Dermis blood vessel endothelial cell (primary cell): ENCODE measurements around the gene S100A6. TPM values are rescaled to one million over a fixed set of nuclear protein-coding genes. Genes with fewer than 3 reads are reported as not detected.
"Not testable (repeated sequence)": the region's sequence is repeated elsewhere in the genome, so short reads cannot be mapped to it uniquely, and the experiment has no call there.

ENCODE experiments used
- DNase-seq: peaks from one replicate; pipeline ENCODE4 v3.0.0; 2010
- total RNA-seq: library from RNA; depleted of rRNA; stranded (reverse); fragments of >200 nt; gene quantifications from 2 replicates; pipeline ENCODE4 v1.2.3, GENCODE V29; 2014

The S100A6 gene
- total RNA-seq = 239 and 342 TPM in 2 replicates

GRCh38 chr1:153535242-153536011, at the start of gene S100A6:
Gene S100A6, minus strand, starts transcription at chr1:153535991. Its CDS starts 652 bp downstream, at chr1:153535339.
- peak; percentile 53 for DNase-seq

- no peak for DNase-seq
Observed at GRCh38 chr1:153585006-153585405, 49.2 kb upstream of the S100A6 start.

DNA sequence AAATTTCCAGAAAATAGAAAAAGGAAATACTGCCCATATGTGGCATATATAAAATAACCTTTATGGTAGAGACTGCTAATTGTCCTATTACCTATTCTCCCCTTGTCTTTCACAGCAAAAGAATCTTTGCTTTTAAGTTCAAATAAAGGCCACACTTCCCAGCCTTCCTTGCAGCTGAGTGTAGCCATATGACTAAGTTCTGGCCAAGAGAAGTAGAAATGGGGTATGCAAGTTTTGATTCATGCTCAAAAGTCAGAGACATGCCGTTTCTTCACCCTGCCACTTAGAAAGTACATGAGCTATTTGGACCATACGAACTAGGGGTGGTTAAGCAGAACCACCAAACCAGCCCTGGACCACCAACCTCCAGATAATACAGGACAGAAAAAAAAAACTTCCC, 48.2 kb upstream of the S100A6 start:
- no peak for DNase-seq

DNA sequence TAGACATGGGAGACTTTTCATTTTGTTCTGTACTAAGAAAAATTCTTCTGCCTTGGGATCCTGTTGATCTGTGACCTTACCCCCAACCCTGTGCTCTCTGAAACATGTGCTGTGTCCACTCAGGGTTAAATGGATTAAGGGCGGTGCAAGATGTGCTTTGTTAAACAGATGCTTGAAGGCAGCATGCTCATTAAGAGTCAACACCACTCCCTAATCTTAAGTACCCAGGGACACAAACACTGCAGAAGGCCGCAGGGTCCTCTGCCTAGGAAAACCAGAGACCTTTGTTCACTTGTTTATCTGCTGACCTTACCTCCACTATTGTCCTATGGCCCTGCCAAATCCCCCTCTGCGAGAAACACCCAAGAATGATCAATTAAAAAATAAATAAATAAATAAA, 47.7 kb upstream of the S100A6 start:
- not testable (repeated sequence) for DNase-seq

DNA sequence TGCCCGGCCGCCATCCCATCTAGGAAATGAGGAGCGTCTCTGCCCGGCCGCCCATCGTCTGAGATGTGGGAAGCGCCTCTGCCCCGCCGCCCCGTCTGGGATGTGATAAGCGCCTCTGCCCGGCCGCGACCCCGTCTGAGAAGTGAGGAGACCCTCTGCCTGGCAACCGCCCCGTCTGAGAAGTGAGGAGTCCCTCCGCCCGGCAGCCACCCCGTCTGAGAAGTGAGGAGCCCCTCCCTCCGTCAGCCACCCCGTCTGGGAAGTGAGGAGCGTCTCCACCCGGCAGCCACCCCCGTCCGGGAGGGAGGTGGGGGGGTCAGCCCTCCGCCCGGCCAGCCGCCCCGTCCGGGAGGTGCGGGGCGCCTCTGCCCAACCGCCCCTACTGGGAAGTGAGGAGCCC, 47.0 kb upstream of the S100A6 start:
- DNase-seq = not testable (repeated sequence)

DNA sequence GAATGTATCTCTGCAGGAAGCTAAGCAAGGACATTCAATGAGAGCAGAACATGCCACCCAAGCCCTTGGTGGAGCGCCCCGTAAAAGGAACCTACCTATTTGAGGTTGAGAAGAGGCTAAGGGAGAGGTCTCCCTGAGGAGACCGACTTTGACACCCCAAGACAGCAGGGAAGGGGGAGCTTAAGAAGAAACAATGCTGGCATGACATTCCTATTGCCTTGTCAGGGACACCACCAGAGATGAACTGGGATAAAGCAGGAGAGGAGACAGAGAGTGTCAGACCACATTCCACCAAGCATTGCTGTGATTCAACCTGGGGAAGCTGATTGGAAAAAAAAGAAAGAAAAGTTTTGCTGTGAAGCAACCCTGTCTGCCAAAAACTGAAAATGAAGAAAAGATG, 43.1 kb upstream of the S100A6 start:
- no peak for DNase-seq

- no peak for DNase-seq
Observed at GRCh38 chr1:153578490-153578889, 42.7 kb upstream of the S100A6 start.

DNA sequence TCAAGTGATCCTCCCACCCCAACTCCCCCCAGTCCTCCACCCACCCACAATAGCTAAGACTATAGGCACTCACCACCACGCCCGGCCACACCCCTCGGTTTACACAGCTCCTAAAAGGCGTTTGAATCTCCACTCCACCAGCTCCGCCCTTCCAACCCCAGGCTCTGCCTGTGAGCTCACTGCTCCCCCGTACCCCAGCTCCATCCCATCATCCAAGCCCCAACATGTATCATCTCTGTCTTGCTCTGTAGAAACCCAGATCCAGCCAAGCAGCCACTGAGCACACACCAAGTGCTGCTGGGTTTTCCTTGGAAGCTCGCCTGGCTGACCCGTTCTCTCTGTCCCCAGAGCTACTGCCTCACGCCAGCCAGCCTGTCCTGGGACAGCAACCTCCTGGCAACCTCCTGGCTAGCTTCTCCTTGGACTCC, 41.8 kb upstream of the S100A6 start:
- no peak for DNase-seq

- DNase-seq = no peak
Observed at GRCh38 chr1:153577138-153577537, 41.3 kb upstream of the S100A6 start.

DNA sequence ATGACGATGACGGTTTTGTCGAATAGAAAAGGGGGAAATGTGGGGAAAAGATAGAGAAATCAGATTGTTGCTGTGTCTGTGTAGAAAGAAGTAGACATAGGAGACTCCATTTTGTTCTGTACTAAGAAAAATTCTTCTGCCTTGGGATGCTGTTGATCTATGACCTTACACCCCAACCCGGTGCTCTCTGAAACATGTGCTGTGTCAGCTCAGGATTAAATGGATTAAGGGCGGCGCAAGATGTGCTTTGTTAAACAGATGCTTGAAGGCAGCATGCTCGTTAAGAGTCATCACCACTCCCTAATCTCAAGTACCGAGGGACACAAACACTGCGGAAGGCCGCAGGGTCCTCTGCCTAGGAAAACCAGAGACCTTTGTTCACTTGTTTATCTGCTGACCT, 39.7 kb upstream of the S100A6 start:
- not testable (repeated sequence) for DNase-seq

- DNase-seq = not testable (repeated sequence)
Observed at GRCh38 chr1:153575081-153575491, 39.3 kb upstream of the S100A6 start.

GRCh38 chr1:153573351-153573750, 37.6 kb upstream of the S100A6 start:
- DNase-seq = peak; percentile 23

DNA sequence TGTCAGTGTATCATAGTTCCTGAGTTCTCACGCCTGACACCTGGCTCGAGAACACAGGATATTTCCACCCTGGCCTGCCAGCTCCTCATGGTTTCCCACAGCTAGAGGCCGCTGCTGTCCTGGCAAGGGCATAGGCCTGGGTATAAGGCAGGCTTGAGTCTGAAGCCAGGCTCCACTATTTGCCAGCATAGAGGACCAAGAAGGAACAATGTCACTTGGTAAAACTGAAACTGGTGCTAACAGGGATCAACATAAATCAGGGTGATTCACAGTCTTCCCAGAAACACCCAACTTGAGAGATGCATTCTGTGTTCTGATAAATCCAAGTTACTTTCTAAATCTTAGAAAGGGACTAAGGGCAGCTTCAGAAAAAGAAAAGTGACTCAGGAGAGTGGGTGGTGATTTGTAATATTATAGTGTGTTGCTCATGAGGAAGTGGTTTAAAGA, 36.8 kb upstream of the S100A6 start:
- peak; percentile 96 for DNase-seq

DNA sequence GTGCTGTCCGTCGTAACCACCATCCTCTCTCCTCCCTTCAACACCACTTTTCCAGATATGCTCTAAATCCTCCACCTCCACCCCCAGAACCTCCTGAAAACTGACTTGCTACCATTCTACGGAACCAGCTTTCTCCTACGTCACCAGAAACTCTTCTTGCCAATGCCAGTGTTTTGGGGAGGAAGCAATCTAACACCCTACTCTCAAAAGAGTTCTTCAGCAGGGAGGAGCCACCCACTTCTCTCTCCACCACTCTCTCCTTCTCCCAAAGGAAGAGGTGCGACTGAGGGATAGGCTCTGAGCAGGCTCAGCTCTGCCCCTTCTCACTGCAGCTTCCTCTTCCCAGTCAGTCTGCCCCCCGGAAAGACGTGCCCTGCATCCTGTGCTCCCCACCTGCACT, 35.9 kb upstream of the S100A6 start:
- no peak for DNase-seq

- DNase-seq = no peak
Observed at GRCh38 chr1:153570874-153571273, 35.1 kb upstream of the S100A6 start.

- no peak for DNase-seq
Observed at GRCh38 chr1:153569465-153569864, 33.7 kb upstream of the S100A6 start.

GRCh38 chr1:153568367-153569099, 32.7 kb upstream of the S100A6 start:
- DNase-seq = peak; percentile 94

DNA sequence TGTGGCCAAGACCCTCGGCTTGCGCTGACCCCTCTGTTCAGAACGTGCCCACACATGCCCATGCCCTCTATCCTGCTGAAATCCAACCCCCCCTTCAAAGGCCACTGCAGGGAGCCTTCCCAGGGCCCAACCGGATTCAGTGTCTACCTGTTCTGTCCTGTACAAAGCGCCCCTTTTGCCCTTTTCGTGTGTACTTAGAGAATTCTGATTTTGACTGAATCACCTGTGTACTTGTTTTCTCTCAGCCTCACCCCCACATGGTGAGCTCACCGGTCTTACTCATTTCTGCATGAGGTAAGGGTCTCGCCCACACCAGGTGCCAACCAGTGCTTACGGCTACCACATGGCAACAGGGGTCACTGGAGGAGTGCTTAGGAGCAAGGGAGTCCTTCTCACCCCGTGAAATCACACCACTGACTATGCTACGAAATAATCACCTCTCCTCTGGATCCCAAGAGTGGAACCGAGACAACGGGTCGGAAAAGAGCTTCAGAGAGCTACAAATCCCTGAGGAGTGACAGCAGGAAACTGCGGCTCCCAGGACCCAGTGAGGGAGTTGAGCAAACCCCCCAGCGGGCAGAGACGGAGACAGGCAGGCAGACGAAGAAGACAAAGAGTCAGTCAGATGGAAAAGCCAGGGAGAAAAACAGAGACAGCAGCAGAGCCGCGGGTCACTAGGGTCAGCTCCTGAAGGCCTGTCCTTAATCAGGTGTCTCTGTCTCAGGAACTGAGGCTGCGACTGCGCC, 32.0 kb upstream of the S100A6 start:
- DNase-seq = peak; percentile 48

GRCh38 chr1:153566414-153567371, 30.9 kb upstream of the S100A6 start:
- peak; percentile 98 for DNase-seq

DNA sequence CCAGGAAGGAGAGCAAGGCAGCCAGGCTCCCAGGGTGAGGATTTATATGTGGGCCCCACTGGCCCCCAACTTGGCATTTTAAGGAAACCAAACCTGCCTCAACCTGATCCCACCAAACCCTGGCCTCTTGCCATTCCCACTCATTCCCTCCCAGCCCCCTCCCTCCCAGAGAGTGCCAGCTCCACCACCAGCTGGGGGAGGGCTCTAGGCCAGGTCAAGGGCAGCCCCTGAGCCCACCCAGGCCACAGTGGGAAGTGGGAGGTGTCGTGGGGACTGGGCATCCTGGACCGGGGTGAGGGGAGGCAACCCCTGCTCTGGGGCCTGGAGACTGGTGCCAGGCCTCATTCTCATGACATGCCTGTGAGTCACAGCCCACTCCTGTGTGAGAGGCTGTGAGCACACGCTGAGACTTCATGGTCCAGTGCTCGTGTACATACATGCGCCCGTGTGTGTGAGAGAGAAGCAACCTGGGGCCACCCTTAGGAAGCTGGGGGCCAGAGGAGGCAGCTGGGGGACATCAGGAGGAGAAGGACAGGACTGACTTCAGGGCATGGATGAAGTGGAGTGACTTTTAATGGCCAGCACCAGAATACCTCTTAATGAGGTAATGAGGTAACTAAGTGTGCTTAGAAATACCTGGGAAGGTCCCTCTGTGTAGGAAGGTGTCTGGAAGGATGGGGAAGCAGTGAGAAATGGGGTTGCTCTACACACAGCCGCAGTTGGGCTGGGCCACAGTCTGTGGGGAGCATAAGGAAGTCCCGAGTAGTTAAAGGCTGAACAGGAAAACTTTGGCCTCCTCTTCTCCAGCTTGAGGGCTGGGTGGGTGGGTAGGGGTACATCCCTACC, 30.0 kb upstream of the S100A6 start, which contains the start of gene S100A2:
S100A2 (minus strand) TSS at position 316 of the 846 bp plus-strand sequence. CDS start 1,967 bp downstream, outside the sequence.
- DNase-seq = peak; percentile 85

DNA sequence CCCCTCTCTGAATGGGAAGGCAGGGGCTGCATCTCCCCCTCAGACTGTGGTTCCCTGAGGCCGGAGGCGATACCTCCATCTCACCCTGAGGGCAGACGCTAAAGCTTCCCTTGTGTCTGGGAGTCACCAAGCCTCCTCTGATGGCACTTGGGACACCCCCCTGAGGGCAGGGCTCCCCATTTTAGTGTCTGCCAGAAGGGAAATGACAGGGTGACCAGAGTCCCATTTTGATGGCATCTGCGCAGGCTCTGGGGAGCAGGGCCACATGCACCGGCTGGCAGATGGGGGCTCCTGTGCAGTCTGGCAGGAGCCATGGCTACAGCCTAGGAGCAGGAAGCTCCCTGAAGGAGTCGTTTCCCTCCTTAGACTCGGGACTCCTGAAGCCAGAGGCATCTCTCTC, 28.2 kb upstream of the S100A6 start:
- no peak for DNase-seq
